ENCODE results near the gene ADAD2.

Gene ADAD2

GRCh38 chr16:84226026-84226425, 35.1 kb downstream of the ADAD2 start:
- DNase-seq = no peak

GRCh38 chr16:84227548-84227947, 36.6 kb downstream of the ADAD2 start:
- DNase-seq = no peak

- peak; percentile 20 for DNase-seq
These were observed 37.4 kb downstream of the ADAD2 start for GRCh38 chr16:84228256-84228838.

GRCh38 chr16:84229471-84229870, 38.5 kb downstream of the ADAD2 start:
- no peak for DNase-seq

GRCh38 chr16:84232060-84232459, 41.1 kb downstream of the ADAD2 start:
- no peak for DNase-seq

- DNase-seq = no peak
These were observed 42.0 kb downstream of the ADAD2 start for GRCh38 chr16:84232969-84233368.

- no peak for DNase-seq
These were observed 42.8 kb downstream of the ADAD2 start for GRCh38 chr16:84233748-84234147.

GRCh38 chr16:84234321-84235241, 43.6 kb downstream of the ADAD2 start:
- DNase-seq = no peak

- DNase-seq = no peak
These were observed 45.7 kb downstream of the ADAD2 start for GRCh38 chr16:84236671-84237070.

GRCh38 chr16:84237994-84238750, 47.2 kb downstream of the ADAD2 start:
- peak; percentile 90 for DNase-seq

- no peak for DNase-seq
These were observed 48.3 kb downstream of the ADAD2 start for GRCh38 chr16:84239141-84239769.

- no peak for DNase-seq
These were observed 49.0 kb downstream of the ADAD2 start, which contains the start of gene KCNG4 for GRCh38 chr16:84239909-84240308. TSS of gene KCNG4 (minus strand) at chr16:84240012. CDS start at chr16:84237485, 2,527 bp downstream.

GRCh38 chr16:84240455-84240854, 49.5 kb downstream of the ADAD2 start:
- no peak for DNase-seq

GRCh38 chr16:84241778-84242177, 50.8 kb downstream of the ADAD2 start:
- no peak for DNase-seq

GRCh38 chr16:84242839-84243238, 51.9 kb downstream of the ADAD2 start:
- DNase-seq = no peak

GRCh38 chr16:84243732-84244131, 52.8 kb downstream of the ADAD2 start:
- DNase-seq = no peak

- DNase-seq = no peak
These were observed 53.8 kb downstream of the ADAD2 start for GRCh38 chr16:84244728-84245127.

GRCh38 chr16:84245956-84246678, 55.2 kb downstream of the ADAD2 start:
- DNase-seq = no peak

- no peak for DNase-seq
These were observed 55.7 kb downstream of the ADAD2 start for GRCh38 chr16:84246679-84247077.
